ENCODE data around the gene EXOSC5. TPM values are rescaled to one million over a fixed set of nuclear protein-coding genes. Genes with fewer than 3 reads are reported as not detected.
A peak's percentile ranks its signal among the peaks of the same experiment; 100 is the strongest.

The EXOSC5 gene
- total RNA-seq, 1 experiment from 2014 or later, result 58.7 TPM

- WGBS (ENCODE audit: extremely low coverage, insufficient read length, low lambda C conversion rate), result no CpG with 5 or more reads among the region's 78 CpGs
- Mint-ChIP-seq H3K27ac (no peak within 1 kb of the TSS; a peak in 2 of 7 replicates), H3K9me3 (no peaks in the 10 kb centered on the region; a peak in 1 of 5 replicates), H3K4me1 (peaks cover 21 to 22% of the 10 kb centered on the region in 2 experiments), H3K4me3 (peak within 1 kb of the TSS; percentile 75 to 93), H3K27me3 (ENCODE audit: low read depth) (peaks cover 44% of the 10 kb centered on the region), H3K36me3 (ENCODE audit: insufficient read depth in 1 of 3, low read depth in 3 of 3) (peaks cover 0 to 13% (median 2%) of the 10 kb centered on the region in 3 experiments; a peak in 4 of 7 replicates)
- Histone ChIP-seq H4K20me1 (ENCODE audit: control insufficient read depth, insufficient read depth, insufficient read length) (no peaks in the 10 kb centered on the region), H2BK20ac (ENCODE audit: low read depth, low read length, poor library complexity, severe bottlenecking) (no peak within 1 kb of the TSS), H3K23ac (ENCODE audit: insufficient read length, low read depth, low read length) (no peak within 1 kb of the TSS), H2AFZ (ENCODE audit: low read length) (no peak within 1 kb of the TSS), H2BK15ac (ENCODE audit: low read depth, low read length) (no peak within 1 kb of the TSS), H2BK12ac (ENCODE audit: insufficient read length, low read depth, low read length) (no peak within 1 kb of the TSS), H3K9ac (ENCODE audit: extremely low read depth, insufficient read length, low read length) (no peak within 1 kb of the TSS), H3K9me3 (ENCODE audit: control insufficient read depth, low read depth, low read length) (no peaks in the 10 kb centered on the region), H3K27ac (ENCODE audit: insufficient read length, low read depth, low read length) (no peak within 1 kb of the TSS), H3K79me2 (ENCODE audit: insufficient read depth, low read length) (no peaks in the 10 kb centered on the region), H4K5ac (ENCODE audit: insufficient read length, low read depth, low read length) (no peak within 1 kb of the TSS), H3K56ac (ENCODE audit: insufficient read length, low read depth, low read length) (no peak within 1 kb of the TSS), H3K23me2 (ENCODE audit: insufficient read length, low read depth, low read length, poor library complexity, severe bottlenecking) (peaks cover 26% of the 10 kb centered on the region), H3K4ac (ENCODE audit: low read depth, low read length) (no peak within 1 kb of the TSS), H2BK120ac (ENCODE audit: low read depth, low read length, poor library complexity, severe bottlenecking) (no peak within 1 kb of the TSS), H3K18ac (ENCODE audit: insufficient read length, low read depth, low read length) (no peak within 1 kb of the TSS), H3T11ph (ENCODE audit: low read length) (no peak within 1 kb of the TSS), H2AK5ac (ENCODE audit: insufficient read length, low read length) (no peak within 1 kb of the TSS), H3K79me1 (ENCODE audit: insufficient read depth, low read depth, low read length, poor library complexity, severe bottlenecking) (no peaks in the 10 kb centered on the region), H3K4me1 (ENCODE audit: insufficient read depth, low read length) (no peaks in the 10 kb centered on the region; the same call in 1 of the 2 replicates), H4K91ac (ENCODE audit: insufficient read length, low read depth, low read length) (no peak within 1 kb of the TSS), H2BK5ac (ENCODE audit: insufficient read length, low read length) (no peak within 1 kb of the TSS), H3K4me2 (ENCODE audit: insufficient read depth, insufficient read length, low read length) (peak within 1 kb of the TSS; percentile 63), H3K27me3 (ENCODE audit: insufficient read depth, low read length) (peaks cover 10% of the 10 kb centered on the region; the same call in 1 of the 2 replicates), H3K14ac (ENCODE audit: insufficient read depth, low read length) (peak within 1 kb of the TSS; percentile 55; the same call in 1 of the 2 replicates), H4K8ac (replicated peaks; ENCODE audit: insufficient read length, low read depth, low read length) (no peak within 1 kb of the TSS)
- peak; percentile 93 for TF ChIP-seq CTCF (conservative IDR thresholded peaks at IDR 0.05)
- peak; percentile 75 for DNase-seq
These were observed 43.5 kb downstream of the EXOSC5 start, which contains the start of gene TGFB1 for GRCh38 chr19:41353466-41354342. Gene TGFB1, minus strand, starts transcription at chr19:41353922. Its CDS starts 878 bp downstream, at chr19:41353044.
